HL-60 (cell line): ENCODE data around the gene PACSIN1.

Source experiments
- DNase-seq, 2 experiments: peaks; one replicate each; pipeline ENCODE4 v3.0.0-alpha.2; 2010 to 2020; ENCODE audit warnings: low read depth in 1 of 2, low spot score in 1 of 2
- H3K27ac ChIP-seq: fragments of 250-450 bp; sonication (Bioruptor Pico); replicated peaks from 2 replicates; pipeline ENCODE4 v1.5.1; 2020; ENCODE audit warnings: mild to moderate bottlenecking, moderate library complexity
- H3K27me3 ChIP-seq: fragments of 250-450 bp; sonication (Bioruptor Pico); 2 replicates; pipeline ENCODE4 v1.5.1; 2021; ENCODE audit warnings: mild to moderate bottlenecking, moderate library complexity; ENCODE audit not compliant: insufficient read depth, poor library complexity, severe bottlenecking
- H3K4me3 ChIP-seq: replicated peaks from 2 replicates; pipeline ENCODE4 v1.5.1; 2011; ENCODE audit warnings: mild to moderate bottlenecking, control low read depth, low read length; ENCODE audit not compliant: insufficient read depth
- CTCF ChIP-seq: IDR thresholded peaks from one replicate; pipeline ENCODE4 v1.5.1; 2011; ENCODE audit warnings: low read length, control low read depth, inconsistent platforms; ENCODE audit not compliant: insufficient read depth
- GABPA ChIP-seq: IDR thresholded peaks from 2 replicates; pipeline ENCODE4 v1.6.1; 2012; ENCODE audit warnings: low read depth
- POLR2AphosphoS5 ChIP-seq: IDR thresholded peaks from 2 replicates; pipeline ENCODE4 v1.6.1; 2012; ENCODE audit warnings: low read depth
- REST ChIP-seq: IDR thresholded peaks from 2 replicates; pipeline ENCODE4 v1.6.1; 2012; ENCODE audit warnings: low read depth; ENCODE audit not compliant: insufficient replicate concordance
- SPI1 ChIP-seq: IDR thresholded peaks from 2 replicates; pipeline ENCODE4 v1.6.1; 2012; ENCODE audit warnings: low read depth, mild to moderate bottlenecking, borderline replicate concordance

PACSIN1 gene

GRCh38 chr6:34490390-34491090, 24.7 kb downstream of the PACSIN1 start:
- TF ChIP-seq GABPA (no peak), CTCF (no peak), POLR2AphosphoS5 (no peak), REST (no peak), SPI1 (no peak)
- no peak for DNase-seq
- Histone ChIP-seq H3K27me3 (no peaks in the 10 kb centered on the region), H3K27ac (no peak overlapping the region), H3K4me3 (no peak overlapping the region)

DNA sequence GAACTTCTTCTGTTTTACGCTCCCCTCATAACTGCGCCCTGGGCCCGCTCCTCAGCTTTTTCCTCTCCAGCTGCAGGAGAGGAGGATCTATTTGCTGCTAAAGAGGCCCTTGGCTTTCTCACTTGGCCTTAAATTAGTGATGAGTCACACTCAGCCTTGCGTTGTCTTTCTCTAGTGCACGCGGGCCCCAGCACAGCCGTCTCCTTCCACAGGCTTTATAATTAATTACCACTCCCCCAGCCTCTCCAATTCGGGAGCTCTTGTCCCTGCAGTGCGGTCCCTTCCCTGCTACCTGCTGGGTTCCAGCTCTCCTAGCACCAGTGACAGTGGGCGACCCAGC, 25.2 kb downstream of the PACSIN1 start:
- DNase-seq: no peak
- no peak overlapping the region for H3K4me3 ChIP-seq
- no peak overlapping the region for H3K27ac ChIP-seq
- H3K27me3 ChIP-seq: no peaks in the 10 kb centered on the region
- TF ChIP-seq REST (no peak), GABPA (no peak), POLR2AphosphoS5 (no peak), SPI1 (no peak), CTCF (no peak)

GRCh38 chr6:34493344-34493743, 27.5 kb downstream of the PACSIN1 start:
- no peak for DNase-seq
- Histone ChIP-seq H3K4me3 (no peak overlapping the region), H3K27me3 (no peaks in the 10 kb centered on the region), H3K27ac (no peak overlapping the region)
- TF ChIP-seq SPI1 (no peak), CTCF (no peak), REST (no peak), POLR2AphosphoS5 (no peak), GABPA (no peak)
